ENCODE measurements around the gene S100A3.

The S100A3 gene

GRCh38 chr1:153509729-153510354 is 39.2 kb downstream of the S100A3 start:
- ATAC-seq (peak; percentile 44), DNase-seq (peak; percentile 81)

- ATAC-seq = no peak
These were observed 40.0 kb downstream of the S100A3 start for GRCh38 chr1:153509036-153509435.

GRCh38 chr1:153507926-153508583 is 41.0 kb downstream of the S100A3 start:
- ATAC-seq (no peak), DNase-seq (no peak)

More at GRCh38 chr1:153509036-153509435, 40.0 kb downstream of the S100A3 start:
- no peak for DNase-seq

GRCh38 chr1:153506831-153507413 is 42.1 kb downstream of the S100A3 start:
- no peak for ATAC-seq
- no peak for DNase-seq

GRCh38 chr1:153506386-153506785 is 42.7 kb downstream of the S100A3 start:
- DNase-seq (no peak), ATAC-seq (no peak)

- DNase-seq (no peak), ATAC-seq (no peak)
These were observed 43.5 kb downstream of the S100A3 start for GRCh38 chr1:153505576-153505975.

- no peak for DNase-seq
- no peak for ATAC-seq
These were observed 45.3 kb downstream of the S100A3 start for GRCh38 chr1:153503766-153504165.

GRCh38 chr1:153498746-153499145 is 50.3 kb downstream of the S100A3 start:
- DNase-seq (no peak), ATAC-seq (no peak)
